ENCODE results near the gene BAHCC1. TPM values are rescaled to one million over a fixed set of nuclear protein-coding genes. Genes with fewer than 3 reads are reported as not detected.

BAHCC1 gene
- total RNA-seq, 2 experiments from 2014 or later, result 0.20 to 0.41 TPM

- peak overlapping the region; percentile 14 to 72 for H3K27ac ChIP-seq (ENCODE audit: low read depth in 1 of 2, low read length in 2 of 2)
- H3K9me3 ChIP-seq (ENCODE audit: control insufficient read depth in 1 of 2, insufficient read depth in 1 of 2, low read length in 2 of 2), result peaks cover 0 to 4% of the 10 kb centered on the region in 2 experiments
- H3K4me3 ChIP-seq (ENCODE audit: low read length), result peak overlapping the region; percentile 98
- ChIA-PET POLR2A (interaction anchor here (0.8 to 9.3 kb wide), 13 partner anchors 9 to 287 kb away, joined by 3 to 93 read pairs (median 7); partner anchors contain the start of genes BAHCC1, FAAP100, NDUFAF8 and SLC38A10), CTCF (interaction anchor here (1.3 to 1.4 kb wide), 2 partner anchors 9 to 25 kb away, joined by 4 to 7 read pairs; no protein-coding TSS in a partner anchor)
- ATAC-seq (ENCODE audit: poor library complexity) (no peak), DNase-seq (peak in 2 of 14 experiments; percentile 54)
- Mint-ChIP-seq H3K36me3 (ENCODE audit: low read depth) (peaks cover 49% of the 10 kb centered on the region), H3K4me3 (peak overlapping the region; percentile 99), H3K27ac (peak overlapping the region; percentile 90), H3K27me3 (no peaks in the 10 kb centered on the region), H3K9me3 (no peaks in the 10 kb centered on the region), H3K4me1 (ENCODE audit: low read depth) (peaks cover 45% of the 10 kb centered on the region)
- TF ChIP-seq CTCF (IDR thresholded peaks at IDR 0.05), result no peak
- intact Hi-C loops (cut with DNase I, micrococcal nuclease), result loop anchor here (2.0 to 10.0 kb wide), 6 partner anchors 113 to 1245 kb away; partner anchors contain the start of genes BAHCC1 (in 2 of the 2), P4HB (in 1 of the 2), RNF213 (in 1 of the 2) and SLC38A10 (in 1 of the 2)
- H3K36me3 ChIP-seq (ENCODE audit: insufficient read depth, low read length), result peaks cover 35% of the 10 kb centered on the region
- no peaks in the 10 kb centered on the region for H3K27me3 ChIP-seq (ENCODE audit: control insufficient read depth in 1 of 2, insufficient read depth in 2 of 2, low read length in 2 of 2)
- peaks cover 49% of the 10 kb centered on the region for H3K4me1 ChIP-seq (ENCODE audit: insufficient read depth, low read length)
Measured at GRCh38 chr17:81509972-81510784, 114.9 kb downstream of the BAHCC1 start.

- peaks cover 0 to 4% of the 10 kb centered on the region in 2 experiments for H3K9me3 ChIP-seq (ENCODE audit: control insufficient read depth in 1 of 2, insufficient read depth in 1 of 2, low read length in 2 of 2)
- TF ChIP-seq CTCF (IDR thresholded peaks at IDR 0.05), result no peak
- H3K4me1 ChIP-seq (ENCODE audit: insufficient read depth, low read length), result peaks cover 57% of the 10 kb centered on the region
- Mint-ChIP-seq H3K4me3 (peak overlapping the region; percentile 99), H3K27me3 (no peaks in the 10 kb centered on the region), H3K27ac (peak overlapping the region; percentile 90), H3K4me1 (ENCODE audit: low read depth) (peaks cover 53% of the 10 kb centered on the region), H3K9me3 (no peaks in the 10 kb centered on the region), H3K36me3 (ENCODE audit: low read depth) (peaks cover 49% of the 10 kb centered on the region)
- peak overlapping the region; percentile 98 for H3K4me3 ChIP-seq (ENCODE audit: low read length)
- intact Hi-C loops (cut with DNase I, micrococcal nuclease), result loop anchor here in 1 of 2 experiments (2.0 to 10.0 kb wide), 5 partner anchors 116 to 1246 kb away; partner anchors contain the start of genes BAHCC1, P4HB, RNF213 and SLC38A10
- peak overlapping the region; percentile 58 to 72 for H3K27ac ChIP-seq (ENCODE audit: low read depth in 1 of 2, low read length in 2 of 2)
- ChIA-PET POLR2A (interaction anchor here (0.8 to 9.3 kb wide), 9 partner anchors 8 to 288 kb away, joined by 3 to 93 read pairs (median 7); partner anchors contain the start of genes FAAP100, NDUFAF8 and TEPSIN), CTCF (interaction anchor here (1.4 kb wide), 1 partner anchor 8 kb away, joined by 7 read pairs; no protein-coding TSS in a partner anchor)
- H3K36me3 ChIP-seq (ENCODE audit: insufficient read depth, low read length), result peaks cover 35% of the 10 kb centered on the region
- ATAC-seq (ENCODE audit: poor library complexity), result no peak
- DNase-seq, result peak in 12 of 14 experiments; percentile 30 to 76 (median 51)
- H3K27me3 ChIP-seq (ENCODE audit: control insufficient read depth in 1 of 2, insufficient read depth in 2 of 2, low read length in 2 of 2), result no peaks in the 10 kb centered on the region
Measured at GRCh38 chr17:81510785-81511553, 115.7 kb downstream of the BAHCC1 start.

- Histone ChIP-seq H3K27me3 (ENCODE audit: control insufficient read depth in 1 of 2, insufficient read depth in 2 of 2, low read length in 2 of 2) (no peaks in the 10 kb centered on the region), H3K27ac (ENCODE audit: low read depth in 1 of 2, low read length in 2 of 2) (peak overlapping the region; percentile 58 to 72), H3K4me3 (ENCODE audit: low read length) (peak overlapping the region; percentile 98), H3K36me3 (ENCODE audit: insufficient read depth, low read length) (peaks cover 35% of the 10 kb centered on the region), H3K9me3 (ENCODE audit: control insufficient read depth in 1 of 2, insufficient read depth in 1 of 2, low read length in 2 of 2) (peaks cover 0 to 4% of the 10 kb centered on the region in 2 experiments), H3K4me1 (ENCODE audit: insufficient read depth, low read length) (peaks cover 62% of the 10 kb centered on the region)
- CTCF ChIA-PET, result interaction anchor here (1.4 kb wide), 1 partner anchor 7 kb away, joined by 7 read pairs; no protein-coding TSS in a partner anchor
- Mint-ChIP-seq H3K4me3 (peak overlapping the region; percentile 99), H3K27ac (peak overlapping the region; percentile 90), H3K9me3 (no peaks in the 10 kb centered on the region), H3K27me3 (no peaks in the 10 kb centered on the region), H3K4me1 (ENCODE audit: low read depth) (peaks cover 58% of the 10 kb centered on the region), H3K36me3 (ENCODE audit: low read depth) (peaks cover 49% of the 10 kb centered on the region)
- POLR2A ChIA-PET, result interaction anchor here (0.8 to 9.3 kb wide), 7 partner anchors 7 to 170 kb away, joined by 3 to 93 read pairs (median 8); partner anchors contain the start of gene FAAP100
- ATAC-seq (ENCODE audit: poor library complexity) (no peak), DNase-seq (peak in 1 of 14 experiments; percentile 14)
- intact Hi-C loops (cut with DNase I, micrococcal nuclease), result loop anchor here in 1 of 2 experiments (2.0 to 10.0 kb wide), 5 partner anchors 117 to 1247 kb away; partner anchors contain the start of genes BAHCC1, P4HB, RNF213 and SLC38A10
- TF ChIP-seq CTCF (IDR thresholded peaks at IDR 0.05), result no peak
Measured at GRCh38 chr17:81511554-81511803, 116.2 kb downstream of the BAHCC1 start.

All from CD4-positive, alpha-beta T cell (primary cell).